CD4-positive, alpha-beta T cell (primary cell): ENCODE measurements around the gene SYT13. TPM values are rescaled to one million over a fixed set of nuclear protein-coding genes. Genes with fewer than 3 reads are reported as not detected.

Experiments used
- ATAC-seq: fragments of 200-7000 bp; cut with Tn5 transposase; one replicate; pipeline ENCODE4 v1.10.0; 2022; ENCODE audit warnings: mild to moderate bottlenecking; ENCODE audit not compliant: poor library complexity
- CTCF ChIA-PET: fragments of 350-600 bp; sonication (Branson Sonifier 250); formaldehyde crosslinking; loops from one replicate; lab custom pipeline; 2021; ENCODE audit warnings: antibody characterized with exemption, inconsistent platforms; lab: Charles Lee
- POLR2A ChIA-PET: fragments of 350-600 bp; sonication (Branson Sonifier 250); formaldehyde crosslinking; loops from one replicate; lab custom pipeline; 2021; ENCODE audit warnings: antibody characterized with exemption, inconsistent platforms; lab: Charles Lee
- DNase-seq, 14 experiments: peaks; one replicate each; pipeline ENCODE4 v3.0.0-alpha.2; 2013 to 2020; ENCODE audit warnings: mixed read lengths in 2 of 14
- H3K27ac ChIP-seq, 2 donors: one replicate each; pipeline versions ENCODE4 v1.5.1 to v1.7.0; 2013; ENCODE audit warnings: low read length in 2 of 2, low read depth in 1 of 2, mild to moderate bottlenecking in 1 of 2
- H3K27me3 ChIP-seq, 2 experiments: 1 replicate in 1 of 2; 2 replicates in 1 of 2; pipeline versions ENCODE4 v1.6.1 to v1.7.0; 2013; ENCODE audit warnings: low read length in 2 of 2, control low read depth in 1 of 2, mild to moderate bottlenecking in 1 of 2, moderate library complexity in 1 of 2; ENCODE audit not compliant: insufficient read depth in 2 of 2, control insufficient read depth in 1 of 2
- H3K36me3 ChIP-seq: one replicate; pipeline ENCODE4 v1.6.1; 2013; ENCODE audit warnings: low read length, control low read depth; ENCODE audit not compliant: insufficient read depth
- H3K4me1 ChIP-seq: one replicate; pipeline ENCODE4 v1.6.1; 2013; ENCODE audit warnings: low read length, control low read depth; ENCODE audit not compliant: insufficient read depth
- H3K4me3 ChIP-seq: one replicate; pipeline ENCODE4 v1.5.1; 2013; ENCODE audit warnings: mild to moderate bottlenecking, low read length, moderate library complexity
- H3K9me3 ChIP-seq, 2 experiments: 1 replicate in 1 of 2; 2 replicates in 1 of 2; pipeline versions ENCODE4 v1.6.1 to v1.7.0; 2013; ENCODE audit warnings: low read length in 2 of 2, mild to moderate bottlenecking in 2 of 2, control low read depth in 1 of 2, moderate library complexity in 1 of 2; ENCODE audit not compliant: control insufficient read depth in 1 of 2, insufficient read depth in 1 of 2
- H3K27ac Mint-ChIP-seq: one replicate; pipeline ENCODE4 v1.8.0; 2020; ENCODE audit warnings: mixed read lengths
- H3K27me3 Mint-ChIP-seq: one replicate; pipeline ENCODE4 v1.8.0; 2021; ENCODE audit warnings: mixed read lengths
- H3K36me3 Mint-ChIP-seq: one replicate; pipeline ENCODE4 v1.8.0; 2021; ENCODE audit warnings: low read depth, mixed read lengths
- H3K4me1 Mint-ChIP-seq: one replicate; pipeline ENCODE4 v1.8.0; 2021; ENCODE audit warnings: low read depth, mixed read lengths
- H3K4me3 Mint-ChIP-seq: one replicate; pipeline ENCODE4 v1.8.0; 2020; ENCODE audit warnings: mild to moderate bottlenecking, mixed read lengths
- H3K9me3 Mint-ChIP-seq: one replicate; pipeline ENCODE4 v1.8.0; 2020; ENCODE audit warnings: mixed read lengths
- CTCF ChIP-seq: fragments of 200-600 bp; IDR thresholded peaks from one replicate; pipeline ENCODE4 v1.8.0; 2022; ENCODE audit warnings: antibody characterized with exemption, mild to moderate bottlenecking
- intact Hi-C, 2 experiments: fragments of 100-400 bp; cut with DNase I in 1 of 2; cut with micrococcal nuclease in 1 of 2; formaldehyde crosslinking; loops; one replicate each; pipeline versions ENCODE4 v1.15.1 to v1.9.0; 2023 to 2025; cut with DNase I, micrococcal nuclease
- total RNA-seq, 174 experiments: library from RNA in 2 of 174; stranded (reverse) in 2 of 174; gene quantifications; one replicate each; pipeline ENCODE4 v1.2.3 and lab custom pipeline; 2021 to 2026

The SYT13 gene
- total RNA-seq, 2 experiments from 2014 or later = not detected

GRCh38 chr11:45223496-45223895 lies 62.6 kb downstream of the SYT13 start:
- Mint-ChIP-seq H3K27me3 (no peaks in the 10 kb centered on the region), H3K4me1 (no peaks in the 10 kb centered on the region), H3K4me3 (no peak overlapping the region), H3K9me3 (no peaks in the 10 kb centered on the region), H3K27ac (no peak overlapping the region), H3K36me3 (peaks cover 29% of the 10 kb centered on the region)
- Histone ChIP-seq H3K27ac (no peak overlapping the region), H3K36me3 (peaks cover 10% of the 10 kb centered on the region), H3K4me3 (no peak overlapping the region), H3K4me1 (no peaks in the 10 kb centered on the region), H3K27me3 (no peaks in the 10 kb centered on the region), H3K9me3 (no peaks in the 10 kb centered on the region)
- no peak for TF ChIP-seq CTCF
- ATAC-seq (no peak), DNase-seq (no peak)
- intact Hi-C loops = no loop called here
- CTCF ChIA-PET = no interaction called here
- POLR2A ChIA-PET = no interaction called here

- H3K27ac ChIP-seq = no peak overlapping the region
- no peak overlapping the region for H3K27ac Mint-ChIP-seq
- TF ChIP-seq CTCF = no peak
- H3K9me3 Mint-ChIP-seq = no peaks in the 10 kb centered on the region
- no peaks in the 10 kb centered on the region for H3K4me1 Mint-ChIP-seq
- H3K36me3 ChIP-seq = no peaks in the 10 kb centered on the region
- POLR2A ChIA-PET = no interaction called here
- H3K27me3 ChIP-seq = no peaks in the 10 kb centered on the region
- no peaks in the 10 kb centered on the region for H3K27me3 Mint-ChIP-seq
- peaks cover 29% of the 10 kb centered on the region for H3K36me3 Mint-ChIP-seq
- no peaks in the 10 kb centered on the region for H3K4me1 ChIP-seq
- intact Hi-C loops = no loop called here
- ATAC-seq (no peak), DNase-seq (no peak)
- H3K4me3 ChIP-seq = no peak overlapping the region
- H3K4me3 Mint-ChIP-seq = no peak overlapping the region
- CTCF ChIA-PET = no interaction called here
- no peaks in the 10 kb centered on the region for H3K9me3 ChIP-seq
Measured at GRCh38 chr11:45219411-45219810, 66.7 kb downstream of the SYT13 start.

GRCh38 chr11:45218705-45219104 lies 67.4 kb downstream of the SYT13 start:
- no peak overlapping the region for H3K27ac Mint-ChIP-seq
- ATAC-seq (no peak), DNase-seq (no peak)
- TF ChIP-seq CTCF = no peak
- no peak overlapping the region for H3K27ac ChIP-seq
- H3K27me3 Mint-ChIP-seq = no peaks in the 10 kb centered on the region
- ChIA-PET POLR2A (no interaction called here), CTCF (no interaction called here)
- H3K36me3 Mint-ChIP-seq = peaks cover 24% of the 10 kb centered on the region
- no peaks in the 10 kb centered on the region for H3K4me1 Mint-ChIP-seq
- H3K9me3 Mint-ChIP-seq = no peaks in the 10 kb centered on the region
- no peaks in the 10 kb centered on the region for H3K36me3 ChIP-seq
- H3K4me3 Mint-ChIP-seq = no peak overlapping the region
- H3K27me3 ChIP-seq = no peaks in the 10 kb centered on the region
- no peaks in the 10 kb centered on the region for H3K9me3 ChIP-seq
- intact Hi-C loops = no loop called here
- H3K4me3 ChIP-seq = no peak overlapping the region
- no peaks in the 10 kb centered on the region for H3K4me1 ChIP-seq
